Upper lobe of left lung (tissue), 4 donors: Measurements from ENCODE around the gene DCLRE1C.

Source experiments
- CTCF ChIP-seq, 6 experiments: fragments of 450-650 bp in 4 of 6; fragments of 200-600 bp in 2 of 6; sonication (generic) in 2 of 6; IDR thresholded peaks; one replicate each; pipeline ENCODE4 v1.5.1; 2016 to 2019; ENCODE audit warnings: antibody characterized with exemption in 6 of 6
- POLR2A ChIP-seq, 4 donors: fragments of 450-650 bp; IDR thresholded peaks; one replicate each; pipeline ENCODE4 v1.5.1; 2016 to 2017; ENCODE audit warnings: antibody characterized with exemption in 4 of 4, mild to moderate bottlenecking in 2 of 4
- POLR2AphosphoS5 ChIP-seq, 2 donors: sonication (generic); formaldehyde crosslinking; IDR thresholded peaks; one replicate each; pipeline ENCODE4 v1.5.1; 2017; ENCODE audit warnings: antibody characterized with exemption in 2 of 2

DNA sequence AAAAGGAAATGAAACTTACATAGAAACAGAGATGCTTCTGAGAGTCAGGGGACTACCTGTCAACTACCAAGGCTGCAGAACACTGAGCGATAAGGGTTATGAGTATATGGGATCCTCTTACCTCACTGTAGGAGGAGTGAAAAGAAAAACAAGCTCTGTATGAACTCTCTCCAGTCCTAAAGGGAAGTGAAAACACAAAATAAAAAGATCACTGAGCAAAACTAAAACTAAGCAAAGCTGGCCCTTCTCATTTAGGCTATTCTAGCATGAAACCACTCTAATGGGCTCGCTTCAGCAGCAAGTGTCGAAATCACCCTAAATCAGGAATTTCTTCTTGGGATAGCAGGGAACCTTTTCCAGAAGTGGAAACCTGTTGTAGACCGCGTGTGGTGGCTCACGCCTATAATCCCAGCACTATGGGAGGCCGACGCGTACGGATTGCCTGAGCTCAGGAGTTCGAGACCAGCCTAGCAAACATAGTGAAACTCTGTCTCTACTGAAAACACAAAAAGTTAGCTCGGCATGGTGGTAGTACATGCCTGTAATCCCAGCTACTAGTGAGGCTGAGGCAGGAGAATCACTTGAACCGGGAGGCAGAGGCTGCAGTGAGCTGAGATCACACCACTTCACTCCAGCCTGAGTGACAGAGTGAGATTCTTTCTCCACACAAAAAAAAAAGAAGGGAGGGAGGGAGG is 27.0 kb downstream of the DCLRE1C start:
- TF ChIP-seq CTCF (IDR thresholded peaks at IDR 0.05) (no peak), POLR2A (IDR thresholded peaks at IDR 0.05) (no peak), POLR2AphosphoS5 (IDR thresholded peaks at IDR 0.05) (no peak)
